ENCODE results near the gene ZNF444. TPM values are rescaled to one million over a fixed set of nuclear protein-coding genes. Genes with fewer than 3 reads are reported as not detected.

ZNF444 gene
- total RNA-seq, 1 experiment from 2014 or later, result 73.7 TPM

- peak; percentile 100 for DNase-seq (ENCODE audit: low spot score)
These were observed 19.6 kb upstream of the ZNF444 start, which contains the start of gene ZNF787 for GRCh38 chr19:56121180-56122167. Gene ZNF787 (minus strand): TSS chr19:56121295. CDS start chr19:56103217, 18,078 bp downstream.

- no peak for DNase-seq (ENCODE audit: low spot score)
These were observed 17.7 kb upstream of the ZNF444 start for GRCh38 chr19:56123266-56123891.

- no peak for DNase-seq (ENCODE audit: low spot score)
These were observed 16.5 kb upstream of the ZNF444 start for GRCh38 chr19:56124578-56124977.

- DNase-seq (ENCODE audit: low spot score), result no peak
These were observed 15.1 kb upstream of the ZNF444 start for GRCh38 chr19:56125806-56126590.

GRCh38 chr19:56126983-56127780 is 13.9 kb upstream of the ZNF444 start:
- DNase-seq (ENCODE audit: low spot score), result no peak

- DNase-seq (ENCODE audit: low spot score), result no peak
These were observed 11.1 kb upstream of the ZNF444 start for GRCh38 chr19:56130006-56130405.

- DNase-seq (ENCODE audit: low spot score), result no peak
These were observed 9.4 kb upstream of the ZNF444 start for GRCh38 chr19:56131651-56132050.

GRCh38 chr19:56132316-56132822 is 8.7 kb upstream of the ZNF444 start:
- DNase-seq (ENCODE audit: low spot score), result no peak

GRCh38 chr19:56133858-56134653 is 7.0 kb upstream of the ZNF444 start:
- DNase-seq (ENCODE audit: low spot score), result no peak

- DNase-seq (ENCODE audit: low spot score), result no peak
These were observed 6.5 kb upstream of the ZNF444 start for GRCh38 chr19:56134654-56134921.

- no peak for DNase-seq (ENCODE audit: low spot score)
These were observed 4.7 kb upstream of the ZNF444 start for GRCh38 chr19:56136362-56136761.

- peak; percentile 48 for DNase-seq (ENCODE audit: low spot score)
These were observed 3.7 kb upstream of the ZNF444 start for GRCh38 chr19:56137405-56137804.

GRCh38 chr19:56138069-56138468 is 3.0 kb upstream of the ZNF444 start:
- no peak for DNase-seq (ENCODE audit: low spot score)

- DNase-seq (ENCODE audit: low spot score), result peak; percentile 13
These were observed 1.1 kb upstream of the ZNF444 start for GRCh38 chr19:56139847-56140582.

- DNase-seq (ENCODE audit: low spot score), result peak; percentile 56
These were observed 418 bp downstream of the ZNF444 start for GRCh38 chr19:56141417-56141993.

GRCh38 chr19:56142087-56142787 is 1.1 kb downstream of the ZNF444 start:
- DNase-seq (ENCODE audit: low spot score), result peak; percentile 84

GRCh38 chr19:56142897-56143434 is 1.9 kb downstream of the ZNF444 start:
- DNase-seq (ENCODE audit: low spot score), result no peak

- no peak for DNase-seq (ENCODE audit: low spot score)
These were observed 3.3 kb downstream of the ZNF444 start for GRCh38 chr19:56144376-56144775.
